GM20000 (cell line): ENCODE results near the gene CDC40.

Experiments used
- DNase-seq: peaks from one replicate; pipeline ENCODE4 v3.0.0; 2012; ENCODE audit warnings: low spot score
- CTCF ChIP-seq: IDR thresholded peaks from 2 replicates; pipeline ENCODE4 v1.5.1; 2012; ENCODE audit warnings: mild to moderate bottlenecking, control low read depth; ENCODE audit errors: extremely low read depth, missing control alignments

Gene CDC40

GRCh38 chr6:110180228-110181008, at the start of gene CDC40:
CDC40 (plus strand) TSS chr6:110180427; CDS start chr6:110180445, 18 bp downstream.
- no peak for TF ChIP-seq CTCF
- peak; percentile 67 for DNase-seq

GRCh38 chr6:110137924-110138887, 42.0 kb upstream of the CDC40 start:
- DNase-seq = no peak
- no peak for TF ChIP-seq CTCF

GRCh38 chr6:110139052-110139451, 41.2 kb upstream of the CDC40 start:
- TF ChIP-seq CTCF = no peak
- DNase-seq = no peak

GRCh38 chr6:110140650-110141049, 39.6 kb upstream of the CDC40 start:
- no peak for TF ChIP-seq CTCF
- no peak for DNase-seq

- TF ChIP-seq CTCF = no peak
Measured at GRCh38 chr6:110147870-110148269, 32.4 kb upstream of the CDC40 start.

GRCh38 chr6:110158479-110158878, 21.7 kb upstream of the CDC40 start:
- no peak for TF ChIP-seq CTCF
- DNase-seq = no peak

More at GRCh38 chr6:110147870-110148269, 32.4 kb upstream of the CDC40 start:
- DNase-seq = no peak

GRCh38 chr6:110170081-110170480, 10.1 kb upstream of the CDC40 start:
- DNase-seq = no peak
- TF ChIP-seq CTCF = no peak
